Gastroesophageal sphincter (tissue), 4 donors: ENCODE measurements around the gene RIPK4. TPM values are rescaled to one million over a fixed set of nuclear protein-coding genes. Genes with fewer than 3 reads are reported as not detected.
"Not testable (repeated sequence)": the region's sequence is repeated elsewhere in the genome, so short reads cannot be mapped to it uniquely, and the experiment has no call there.

ENCODE experiments used
- ATAC-seq: fragments of 150-250 bp; one replicate; pipeline ENCODE4 v1.9.1; 2016; ENCODE audit warnings: mild to moderate bottlenecking, moderate library complexity
- H3K27ac ChIP-seq, 4 donors: fragments of 200-600 bp; sonication (generic) in 3 of 4; 1 replicate in 3 of 4; 2 replicates in 1 of 4; pipeline ENCODE4 v1.5.1; 2016 to 2019
- H3K27me3 ChIP-seq: fragments of 200-600 bp; sonication (generic); one replicate; pipeline ENCODE4 v1.5.1; 2019
- H3K36me3 ChIP-seq, 2 donors: fragments of 200-600 bp; sonication (generic); one replicate each; pipeline ENCODE4 v1.5.1; 2019; ENCODE audit warnings: control low read depth in 1 of 2
- H3K4me1 ChIP-seq, 3 donors: fragments of 200-600 bp; sonication (generic); 1 replicate in 2 of 3; 2 replicates in 1 of 3; pipeline ENCODE4 v1.5.1; 2016 to 2019; ENCODE audit warnings: control low read depth in 2 of 3
- H3K4me3 ChIP-seq, 2 donors: fragments of 200-600 bp; sonication (generic); one replicate each; pipeline ENCODE4 v1.5.1; 2019; ENCODE audit warnings: mild to moderate bottlenecking in 1 of 2, moderate library complexity in 1 of 2
- H3K9me3 ChIP-seq, 3 donors: fragments of 200-600 bp; sonication (generic); one replicate each; pipeline ENCODE4 v1.5.1; 2017 to 2019; ENCODE audit warnings: control low read depth in 2 of 3
- EP300 ChIP-seq: sonication (generic); formaldehyde crosslinking; IDR thresholded peaks from one replicate; pipeline ENCODE4 v1.6.1; 2017; ENCODE audit warnings: antibody characterized with exemption, mild to moderate bottlenecking
- POLR2A ChIP-seq, 2 donors: fragments of 450-650 bp; IDR thresholded peaks; one replicate each; pipeline ENCODE4 v1.6.1; 2017; ENCODE audit warnings: antibody characterized with exemption in 2 of 2, mild to moderate bottlenecking in 2 of 2, moderate library complexity in 1 of 2
- POLR2AphosphoS5 ChIP-seq: sonication (generic); formaldehyde crosslinking; IDR thresholded peaks from one replicate; pipeline ENCODE4 v1.6.1; 2017; ENCODE audit warnings: antibody characterized with exemption
- WGBS, 2 donors: methylation state at CpG; one replicate each; pipeline ENCODE4 v1.1.5; 2018; ENCODE audit warnings: low coverage in 1 of 2; 5-methylcytosine and 5-hydroxymethylcytosine counted together
- total RNA-seq, 4 donors: library from RNA; depleted of rRNA; stranded (reverse); fragments of >200 nt; gene quantifications; one replicate each; pipeline ENCODE4 v1.1.0, GENCODE V29; 2016
- TF ChIP-seq, protein P1 (sequence below), 4 experiments: fragments of 200-600 bp in 2 of 4; fragments of 450-650 bp in 2 of 4; sonication (generic) in 1 of 4; IDR thresholded peaks; one replicate each; pipeline ENCODE4 v1.5.1; 2017 to 2019; ENCODE audit warnings: antibody characterized with exemption in 4 of 4, mild to moderate bottlenecking in 2 of 4, moderate library complexity in 2 of 4

Gene RIPK4
- total RNA-seq, 4 donors from 2014 or later, result 0.40 to 5.8 (median 1.5) TPM

DNA sequence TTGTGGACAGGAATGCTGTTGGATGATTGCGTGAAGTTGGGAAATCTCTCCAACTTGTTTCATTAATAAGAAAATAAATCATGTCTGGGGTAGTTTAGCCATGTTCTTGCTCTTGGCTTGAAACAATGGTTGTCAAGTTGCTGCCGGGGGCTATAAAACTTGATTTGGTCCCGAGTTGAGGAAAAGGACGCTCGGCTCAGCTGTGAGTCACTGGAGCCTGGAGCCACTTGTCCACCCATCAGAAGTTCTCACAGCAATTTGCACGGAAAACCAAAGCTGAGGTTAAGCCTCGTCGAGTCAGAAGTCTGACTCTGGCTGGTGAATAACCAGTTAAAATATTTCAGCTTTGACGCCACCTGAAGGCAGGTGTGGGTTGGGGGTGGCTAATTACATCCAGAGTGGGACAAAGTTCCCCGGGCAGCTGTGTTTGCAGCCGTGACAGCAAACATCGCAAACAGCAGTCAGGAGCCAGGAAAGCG is 19.7 kb upstream of the RIPK4 start:
- H3K36me3 ChIP-seq, result no peaks in the 10 kb centered on the region
- H3K9me3 ChIP-seq, result no peaks in the 10 kb centered on the region
- TF ChIP-seq, protein P1, sequence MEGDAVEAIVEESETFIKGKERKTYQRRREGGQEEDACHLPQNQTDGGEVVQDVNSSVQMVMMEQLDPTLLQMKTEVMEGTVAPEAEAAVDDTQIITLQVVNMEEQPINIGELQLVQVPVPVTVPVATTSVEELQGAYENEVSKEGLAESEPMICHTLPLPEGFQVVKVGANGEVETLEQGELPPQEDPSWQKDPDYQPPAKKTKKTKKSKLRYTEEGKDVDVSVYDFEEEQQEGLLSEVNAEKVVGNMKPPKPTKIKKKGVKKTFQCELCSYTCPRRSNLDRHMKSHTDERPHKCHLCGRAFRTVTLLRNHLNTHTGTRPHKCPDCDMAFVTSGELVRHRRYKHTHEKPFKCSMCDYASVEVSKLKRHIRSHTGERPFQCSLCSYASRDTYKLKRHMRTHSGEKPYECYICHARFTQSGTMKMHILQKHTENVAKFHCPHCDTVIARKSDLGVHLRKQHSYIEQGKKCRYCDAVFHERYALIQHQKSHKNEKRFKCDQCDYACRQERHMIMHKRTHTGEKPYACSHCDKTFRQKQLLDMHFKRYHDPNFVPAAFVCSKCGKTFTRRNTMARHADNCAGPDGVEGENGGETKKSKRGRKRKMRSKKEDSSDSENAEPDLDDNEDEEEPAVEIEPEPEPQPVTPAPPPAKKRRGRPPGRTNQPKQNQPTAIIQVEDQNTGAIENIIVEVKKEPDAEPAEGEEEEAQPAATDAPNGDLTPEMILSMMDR (IDR thresholded peaks at IDR 0.05), result no peak
- TF ChIP-seq POLR2A (IDR thresholded peaks at IDR 0.05) (no peak), EP300 (no peak), POLR2AphosphoS5 (no peak)
- H3K4me3 ChIP-seq, result no peak overlapping the region
- H3K27ac ChIP-seq, result no peak overlapping the region
- H3K4me1 ChIP-seq, result no peaks in the 10 kb centered on the region
- WGBS, 2 donors, result 44 to 90% methylated on average over 2 to 9 of the region's 13 CpGs
- ATAC-seq, result no peak
- H3K27me3 ChIP-seq, result peaks cover 60% of the 10 kb centered on the region

DNA sequence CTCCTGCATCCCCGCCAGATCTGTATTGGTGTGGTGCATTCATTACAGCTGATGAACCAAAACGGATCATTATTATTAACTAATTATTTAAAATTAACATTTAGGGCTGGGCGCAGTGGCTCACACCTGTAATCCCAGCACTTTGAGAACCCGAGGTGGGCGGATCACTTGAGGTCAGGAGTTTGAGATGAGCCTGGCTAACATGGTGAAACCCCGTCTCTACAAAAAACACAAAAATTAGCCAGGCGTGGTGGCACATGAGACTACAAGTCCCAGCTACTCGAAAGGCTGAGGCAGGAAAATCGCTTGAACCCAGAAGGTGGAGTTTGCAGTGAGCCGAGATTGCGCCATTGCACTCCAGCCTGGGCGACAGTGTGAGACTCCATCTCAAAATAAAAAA is 18.4 kb upstream of the RIPK4 start:
- H3K4me3 ChIP-seq, H3K36me3 ChIP-seq, H3K27ac ChIP-seq, ATAC-seq, H3K9me3 ChIP-seq, H3K4me1 ChIP-seq: not testable (repeated sequence)
- WGBS, 2 donors, result 85 to 90% methylated on average over 2 to 9 of the region's 12 CpGs
- H3K27me3 ChIP-seq, result peaks cover 68% of the 10 kb centered on the region

GRCh38 chr21:41784456-41785102 is 17.7 kb upstream of the RIPK4 start:
- H3K27me3 ChIP-seq, result peaks cover 68% of the 10 kb centered on the region
- H3K27ac ChIP-seq, result no peak overlapping the region
- no peaks in the 10 kb centered on the region for H3K36me3 ChIP-seq
- H3K4me1 ChIP-seq, result peaks cover 0 to 2% (median 0%) of the 10 kb centered on the region in 3 donors
- TF ChIP-seq POLR2AphosphoS5 (no peak), EP300 (no peak), POLR2A (IDR thresholded peaks at IDR 0.05) (no peak)
- TF ChIP-seq, protein P1 (IDR thresholded peaks at IDR 0.05), result no peak
- 85 to 99% methylated on average over 7 to 9 of the region's 15 CpGs for WGBS, 2 donors
- H3K9me3 ChIP-seq, result no peaks in the 10 kb centered on the region
- no peak overlapping the region for H3K4me3 ChIP-seq
- no peak for ATAC-seq

DNA sequence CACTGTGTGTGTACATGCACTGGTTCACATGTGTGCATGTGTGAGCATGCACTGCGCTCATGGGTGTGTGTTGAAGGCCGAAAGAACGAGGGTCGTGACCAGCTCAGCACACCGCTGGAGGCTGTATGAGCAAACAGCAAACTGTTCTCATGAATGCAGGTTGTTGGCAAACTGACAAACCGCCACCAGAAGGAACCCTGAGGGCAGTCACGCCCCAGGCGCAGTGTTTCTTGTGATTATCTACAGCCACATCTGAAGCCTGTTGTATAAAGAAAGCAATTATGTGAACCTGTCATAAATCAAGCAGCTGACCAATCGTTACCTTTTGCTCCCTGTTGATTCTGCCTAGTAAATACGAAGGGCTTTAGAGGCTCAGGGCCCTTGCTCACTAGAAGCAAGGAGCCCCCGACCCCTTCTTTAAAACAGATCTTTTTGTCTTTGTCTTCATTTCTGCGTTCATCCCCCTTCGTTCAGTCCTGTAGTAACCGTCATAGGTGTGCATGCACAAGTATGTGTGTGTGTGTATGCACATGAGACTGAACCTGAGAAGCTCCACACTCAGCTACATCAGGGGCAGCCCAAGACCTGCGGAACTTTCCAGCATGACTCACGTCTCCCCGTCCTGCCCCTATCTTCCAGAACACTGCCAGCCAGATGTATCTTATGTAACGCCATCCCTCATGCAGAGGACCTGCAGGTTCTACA is 16.8 kb upstream of the RIPK4 start:
- H3K9me3 ChIP-seq, result no peaks in the 10 kb centered on the region
- ATAC-seq, result no peak
- WGBS, 2 donors, result 64 to 65% methylated on average over 5 to 17 of the region's 18 CpGs
- H3K4me1 ChIP-seq, result peaks cover 0 to 11% (median 0%) of the 10 kb centered on the region in 3 donors
- H3K4me3 ChIP-seq, result no peak overlapping the region
- H3K27ac ChIP-seq, result no peak overlapping the region
- TF ChIP-seq POLR2AphosphoS5 (no peak), POLR2A (IDR thresholded peaks at IDR 0.05) (no peak), EP300 (no peak)
- TF ChIP-seq, protein P1 (IDR thresholded peaks at IDR 0.05), result no peak
- H3K27me3 ChIP-seq, result peaks cover 73% of the 10 kb centered on the region
- H3K36me3 ChIP-seq, result no peaks in the 10 kb centered on the region

DNA sequence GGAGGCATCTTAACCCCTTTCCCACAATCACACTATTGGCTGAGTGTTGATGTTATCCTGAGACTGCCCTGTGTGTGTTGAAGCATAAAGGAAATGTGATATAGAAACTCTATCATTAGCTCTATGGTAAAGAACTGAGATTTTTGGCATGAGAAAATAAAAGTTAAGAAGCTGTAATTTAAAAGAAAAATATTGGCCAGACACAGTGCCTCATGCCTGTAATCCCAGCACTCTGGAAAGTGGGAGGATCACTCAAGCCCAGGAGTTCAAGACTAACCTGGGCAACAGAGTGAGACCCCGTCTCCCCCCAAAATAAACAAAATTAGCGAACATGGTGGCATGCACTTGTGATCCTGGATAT is 14.2 kb upstream of the RIPK4 start:
- H3K27me3 ChIP-seq, result peaks cover 82% of the 10 kb centered on the region
- no peak for ATAC-seq
- no peaks in the 10 kb centered on the region for H3K36me3 ChIP-seq
- WGBS, 2 donors, result 64% methylated on average over 2 of the region's 2 CpGs; no CpG with 5 or more reads in 1 of the 2 donors
- H3K9me3 ChIP-seq, result no peaks in the 10 kb centered on the region
- H3K4me3 ChIP-seq, result no peak overlapping the region
- H3K27ac ChIP-seq, result no peak overlapping the region
- TF ChIP-seq EP300, result no peak
- TF ChIP-seq, protein P1 (IDR thresholded peaks at IDR 0.05), result no peak
- no peak for TF ChIP-seq POLR2AphosphoS5
- no peak for TF ChIP-seq POLR2A (IDR thresholded peaks at IDR 0.05)
- H3K4me1 ChIP-seq, result peaks cover 0 to 24% (median 3%) of the 10 kb centered on the region in 3 donors
